K562 (cell line): ENCODE measurements around the gene BFSP2. TPM values are rescaled to one million over a fixed set of nuclear protein-coding genes. Genes with fewer than 3 reads are reported as not detected.

Experiments used
- ATAC-seq: fragments of 200-7000 bp; cut with Tn5 transposase; 3 replicates; pipeline ENCODE4 v1.9.1; 2020; ENCODE audit warnings: moderate library complexity
- BruUV-seq: library from RNA; stranded (reverse); fragments of 400-500 nt; replicated peaks from 2 replicates; lab custom pipeline; 2021; lab: Mats Ljungman, UMichigan
- CTCF ChIA-PET: fragments of 300-600 bp; formaldehyde crosslinking; extraction: SDS; loops from one replicate; lab custom pipeline; 2021; ENCODE audit warnings: low intra/inter-chr PET ratio; lab: Yijun Ruan, JAX
- POLR2A ChIA-PET: fragments of 300-600, 350-650 bp; sonication (Branson Sonifier 250); formaldehyde crosslinking; extraction: SDS; loops from one replicate; lab custom pipeline; 2021; ENCODE audit warnings: antibody characterized with exemption, inconsistent platforms; lab: Yijun Ruan, JAX
- DNase-seq, 4 experiments: peaks; one replicate each; pipeline versions ENCODE4 v3.0.0 to v3.0.0-alpha.2; 2011 to 2018; ENCODE audit warnings: low spot score in 3 of 4, mixed read lengths in 3 of 4; ENCODE audit errors: extremely low read depth in 1 of 4
- FAIRE-seq: peaks from 2 replicates; lab custom pipeline; 2011; peaks lifted over from hg19 to GRCh38; lab: Jason Lieb, UNC
- H2AFZ ChIP-seq: 2 replicates; pipeline ENCODE4 v1.6.0; 2011; ENCODE audit warnings: low read depth, low read length, control low read depth, inconsistent platforms
- H3K27ac ChIP-seq: fragments of 200-600 bp; 3 replicates; pipeline ENCODE4 v1.8.0; 2011; ENCODE audit warnings: low read depth, mild to moderate bottlenecking, control low read depth, inconsistent platforms, low read length, moderate library complexity, mixed read lengths; ENCODE audit errors: extremely low read depth
- H3K27me3 ChIP-seq, 2 experiments: fragments of 300-600 bp in 1 of 2; 2 replicates in 1 of 2; 3 replicates in 1 of 2; pipeline versions ENCODE4 v1.6.0 to v1.8.0; 2011; ENCODE audit warnings: inconsistent platforms in 2 of 2, low read length in 2 of 2, mild to moderate bottlenecking in 1 of 2, mixed read lengths in 1 of 2, moderate library complexity in 1 of 2; ENCODE audit not compliant: control insufficient read depth in 2 of 2, insufficient read depth in 2 of 2
- H3K36me3 ChIP-seq: fragments of 300-600 bp; 3 replicates; pipeline ENCODE4 v1.8.0; 2011; ENCODE audit warnings: mild to moderate bottlenecking, low read length, inconsistent platforms; ENCODE audit not compliant: control insufficient read depth, insufficient read depth
- H3K4me1 ChIP-seq, 2 experiments: fragments of 200-600 bp in 1 of 2; replicated peaks in 1 of 2; 2 replicates in 1 of 2; 3 replicates in 1 of 2; pipeline versions ENCODE4 v1.5.1 to v1.8.0; 2011; ENCODE audit warnings: inconsistent platforms in 2 of 2, low read length in 2 of 2, mild to moderate bottlenecking in 1 of 2, mixed read lengths in 1 of 2, moderate library complexity in 1 of 2; ENCODE audit not compliant: control insufficient read depth in 2 of 2, insufficient read depth in 2 of 2
- H3K4me2 ChIP-seq: 2 replicates; pipeline ENCODE4 v1.6.1; 2011; ENCODE audit warnings: low read length, control low read depth, inconsistent platforms, mixed read lengths; ENCODE audit not compliant: insufficient read depth
- H3K4me3 ChIP-seq: fragments of 200-600 bp; sonication (generic), shearing (Covaris generic); 2 replicates; pipeline ENCODE4 v1.5.1; 2016; ENCODE audit warnings: control low read depth, inconsistent platforms
- H3K79me2 ChIP-seq: fragments of 200-600 bp; 3 replicates; pipeline ENCODE4 v1.8.0; 2011; ENCODE audit warnings: low read length, inconsistent platforms; ENCODE audit not compliant: control insufficient read depth, insufficient read depth
- H3K9ac ChIP-seq, 2 experiments: 2 replicates each; pipeline versions ENCODE4 v1.6.0 to v1.6.1; 2011; ENCODE audit warnings: low read depth in 2 of 2, low read length in 2 of 2, control low read depth in 1 of 2, inconsistent platforms in 1 of 2, mild to moderate bottlenecking in 1 of 2, mixed read lengths in 1 of 2; ENCODE audit not compliant: insufficient read depth in 1 of 2
- H3K9me1 ChIP-seq: one replicate; pipeline ENCODE4 v1.6.0; 2011; ENCODE audit warnings: inconsistent platforms, mild to moderate bottlenecking, low read length, moderate library complexity; ENCODE audit not compliant: control insufficient read depth, insufficient read depth
- H3K9me3 ChIP-seq: replicated peaks from 2 replicates; pipeline ENCODE4 v1.5.1; 2011; ENCODE audit warnings: low read depth, low read length, inconsistent platforms; ENCODE audit not compliant: control insufficient read depth, insufficient read depth
- H4K20me1 ChIP-seq: replicated peaks from 2 replicates; pipeline ENCODE4 v1.6.1; 2011; ENCODE audit warnings: low read length, inconsistent platforms, mixed read lengths; ENCODE audit not compliant: control insufficient read depth, insufficient read depth
- ARID1B ChIP-seq: fragments of 450-650 bp; IDR thresholded peaks from 2 replicates; pipeline ENCODE4 v1.6.1; 2016; ENCODE audit warnings: antibody characterized with exemption, mild to moderate bottlenecking, inconsistent platforms
- CEBPG ChIP-seq, 3 experiments: fragments of 200-800 bp in 1 of 3; sonication (Bioruptor generic) in 1 of 3; sonication (generic) in 1 of 3; formaldehyde crosslinking in 1 of 3; IDR thresholded peaks in 2 of 3; conservative IDR thresholded peaks in 1 of 3; 2 replicates each; pipeline versions ENCODE4 v1.6.1 to v1.8.0; 2016 to 2022; ENCODE audit warnings: missing compliant biosample characterization in 2 of 3, missing genetic modification characterization in 2 of 3, mild to moderate bottlenecking in 1 of 3, missing genetic modification reagents in 1 of 3
- CUX1 ChIP-seq: fragments of 200-800 bp; sonication (Bioruptor generic); IDR thresholded peaks from 2 replicates; pipeline ENCODE4 v1.6.1; 2016; ENCODE audit warnings: missing genetic modification characterization, missing compliant biosample characterization
- HDAC8 ChIP-seq: fragments of 450-650 bp; IDR thresholded peaks from 2 replicates; pipeline ENCODE4 v1.6.1; 2016; ENCODE audit warnings: mild to moderate bottlenecking, missing genetic modification characterization, moderate library complexity, missing compliant biosample characterization
- HIVEP1 ChIP-seq: fragments of 250-450 bp; sonication (Bioruptor Pico); IDR thresholded peaks from 2 replicates; pipeline ENCODE4 v1.4.0; 2020; ENCODE audit warnings: mild to moderate bottlenecking
- NFIX ChIP-seq: fragments of 250-450 bp; sonication (Bioruptor Pico); IDR thresholded peaks from 2 replicates; pipeline ENCODE4 v1.4.0; 2020; ENCODE audit warnings: low read depth, mild to moderate bottlenecking, moderate library complexity
- RFX5 ChIP-seq: IDR thresholded peaks from 2 replicates; pipeline ENCODE4 v1.6.1; 2011; ENCODE audit warnings: low read depth, mild to moderate bottlenecking, improper control_type of control experiment, low read length
- TEAD2 ChIP-seq: fragments of 450-650 bp; IDR thresholded peaks from 2 replicates; pipeline ENCODE4 v1.6.1; 2016; ENCODE audit warnings: missing genetic modification characterization, control low read depth, missing compliant biosample characterization
- ZNF175 ChIP-seq: fragments of 200-800 bp; sonication (Bioruptor generic); IDR thresholded peaks from 2 replicates; pipeline ENCODE4 v1.6.1; 2016; ENCODE audit warnings: low read depth, mild to moderate bottlenecking, missing genetic modification characterization, missing compliant biosample characterization
- ZNF324 ChIP-seq: fragments of 250-450 bp; sonication (Bioruptor Pico); IDR thresholded peaks from 2 replicates; pipeline ENCODE4 v1.4.0; 2020; ENCODE audit warnings: mild to moderate bottlenecking
- ZNF384 ChIP-seq: IDR thresholded peaks from 2 replicates; pipeline ENCODE4 v1.6.1; 2012; ENCODE audit warnings: low read depth, low read length, improper control_type of control experiment
- ZNF589 ChIP-seq: fragments of 200-800 bp; sonication (Bioruptor generic); IDR thresholded peaks from 2 replicates; pipeline ENCODE4 v1.6.1; 2016; ENCODE audit warnings: low read depth, missing genetic modification characterization, missing compliant biosample characterization
- whole genome bisulfite sequencing: fragments of 100-300 bp; shearing (Covaris generic); methylation state at CpG from one replicate; pipeline ENCODE4 v1.1.6; 2016; ENCODE audit warnings: low coverage, mixed read lengths; ENCODE audit not compliant: insufficient coverage; ENCODE audit errors: missing lambda C conversion rate; 5-methylcytosine and 5-hydroxymethylcytosine counted together
- in situ Hi-C: fragments of 300-500 bp; cut with MboI; formaldehyde crosslinking; loops from 4 replicates; pipeline ENCODE4 v1.15.0; 2018; ENCODE audit warnings: inconsistent platforms, mixed read lengths
- intact Hi-C: fragments of 100-400 bp; cut with micrococcal nuclease; formaldehyde crosslinking; loops from 2 replicates; pipeline ENCODE4 v1.14.2; 2022
- polyA plus RNA-seq, 8 experiments: library from polyadenylated mRNA; depleted of rRNA in 4 of 8; stranded (reverse) in 5 of 8; unstranded in 3 of 8; fragments of >200 nt; fragmentation: Nextera tagmentation in 2 of 8; fragmentation: Illumina TruSeq in 1 of 8; extraction: Ambion mirVana in 2 of 8; extraction: Trizol in 1 of 8; gene quantifications; 2 replicates each; pipeline versions ENCODE4 v1.2.1 to v1.2.3, GENCODE V29; 2011 to 2014; ENCODE audit warnings: inconsistent platforms in 1 of 8, missing spikeins in 1 of 8
- total RNA-seq, 7 experiments: library from RNA; depleted of rRNA in 6 of 7; stranded (reverse); fragments of >200 nt in 6 of 7; fragmentation: Illumina TruSeq in 2 of 7; extraction: Trizol in 2 of 7; gene quantifications; 2 replicates each; pipeline versions ENCODE4 v1.2.1 to v1.2.3, GENCODE V29; 2011 to 2021; ENCODE audit warnings: low replicate concordance in 1 of 7

The BFSP2 gene
- total and polyA plus RNA-seq, 9 of the 15 experiments (the other 6 are each of a cell fraction or from before 2014, with no cell fraction given) = not detected

GRCh38 chr3:133514418-133514817 is 114.6 kb downstream of the BFSP2 start:
- BruUV-seq = no TSS peak
- in situ Hi-C loops = no loop called here
- 0% methylated on average over 3 of the region's 6 CpGs for WGBS

More at GRCh38 chr3:133514418-133514817, 114.6 kb downstream of the BFSP2 start:
- DNase-seq (no peak), ATAC-seq (no peak), FAIRE-seq (no peak)
- Histone ChIP-seq H3K79me2 (no peaks in the 10 kb centered on the region), H4K20me1 (no peaks in the 10 kb centered on the region), H3K27me3 (peaks cover 0 to 14% of the 10 kb centered on the region in 2 experiments; a peak in 4 of 5 replicates), H3K4me3 (no peak overlapping the region), H3K27ac (no peak overlapping the region), H3K36me3 (no peaks in the 10 kb centered on the region), H3K9me3 (no peaks in the 10 kb centered on the region), H3K4me2 (no peak overlapping the region), H3K9me1 (no peaks in the 10 kb centered on the region), H2AFZ (no peak overlapping the region)
- intact Hi-C loops = no loop called here
- TF ChIP-seq CUX1 (CRISPR knock-in tag) = no peak
- no peak for TF ChIP-seq ZNF384
- no peak for TF ChIP-seq HIVEP1 (CRISPR knock-in tag)
- no peak for TF ChIP-seq ZNF589 (CRISPR knock-in tag)
- no peak for TF ChIP-seq RFX5
- TF ChIP-seq ZNF175 (CRISPR knock-in tag) = no peak
- no peak for TF ChIP-seq TEAD2 (tag)
- TF ChIP-seq CEBPG (CRISPR knock-in tag; IDR thresholded peaks at IDR 0.05) = no peak
- TF ChIP-seq CEBPG (tag; conservative IDR thresholded peaks at IDR 0.05 in 1 of 2, IDR thresholded peaks at IDR 0.05 in 1 of 2) = no peak
- TF ChIP-seq NFIX (CRISPR knock-in tag) = no peak
- no peak for TF ChIP-seq ARID1B
- no peak for TF ChIP-seq HDAC8 (tag)
- TF ChIP-seq ZNF324 (CRISPR knock-in tag) = no peak
- TF ChIP-seq, all 486 proteins: peak for 0
- CTCF ChIA-PET = no interaction called here
- POLR2A ChIA-PET = interaction anchor here (1.8 kb wide), 1 partner anchor 10 kb away, joined by 5 read pairs; no protein-coding TSS in a partner anchor
- H3K4me1 ChIP-seq = no peaks in the 10 kb centered on the region
- H3K9ac ChIP-seq = no peak overlapping the region
